GM19452 (cell line): ENCODE measurements around the gene STRIT1.
A peak's percentile ranks its signal among the peaks of the same experiment; 100 is the strongest.

ENCODE experiments used
- ATAC-seq: cut with Tn5 transposase; IDR thresholded peaks from one replicate; pipeline ENCODE4 v1.9.1; 2021; ENCODE audit not compliant: unreplicated experiment

Gene STRIT1

GRCh38 chr3:155293516-155293915 lies at the start of gene STRIT1:
STRIT1 (minus strand) TSS chr3:155293683.
- no peak for ATAC-seq

DNA sequence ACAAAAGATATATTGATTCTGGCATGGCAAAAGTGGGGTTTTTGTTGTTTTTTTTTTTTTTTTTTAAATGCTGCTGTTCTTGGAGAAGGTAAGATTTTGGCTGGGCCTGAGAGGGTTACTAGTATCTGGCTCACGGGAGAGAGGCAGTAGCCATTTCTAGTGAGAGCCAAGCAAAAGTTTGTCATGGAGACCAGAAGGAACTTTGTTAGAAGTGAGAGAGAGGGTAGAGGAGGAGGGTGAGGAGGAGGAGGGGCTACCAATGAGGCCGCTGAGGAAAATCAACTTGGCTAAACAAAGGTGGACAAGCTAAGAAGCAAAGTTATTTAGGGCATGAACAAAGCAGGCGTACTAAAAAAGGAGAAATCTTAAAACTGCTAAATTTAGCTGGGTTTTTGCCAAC lies 48.9 kb upstream of the STRIT1 start:
- ATAC-seq, result no peak

GRCh38 chr3:155339052-155339451 lies 45.6 kb upstream of the STRIT1 start:
- ATAC-seq, result no peak

- no peak for ATAC-seq
Measured at GRCh38 chr3:155335724-155336354, 42.4 kb upstream of the STRIT1 start.

DNA sequence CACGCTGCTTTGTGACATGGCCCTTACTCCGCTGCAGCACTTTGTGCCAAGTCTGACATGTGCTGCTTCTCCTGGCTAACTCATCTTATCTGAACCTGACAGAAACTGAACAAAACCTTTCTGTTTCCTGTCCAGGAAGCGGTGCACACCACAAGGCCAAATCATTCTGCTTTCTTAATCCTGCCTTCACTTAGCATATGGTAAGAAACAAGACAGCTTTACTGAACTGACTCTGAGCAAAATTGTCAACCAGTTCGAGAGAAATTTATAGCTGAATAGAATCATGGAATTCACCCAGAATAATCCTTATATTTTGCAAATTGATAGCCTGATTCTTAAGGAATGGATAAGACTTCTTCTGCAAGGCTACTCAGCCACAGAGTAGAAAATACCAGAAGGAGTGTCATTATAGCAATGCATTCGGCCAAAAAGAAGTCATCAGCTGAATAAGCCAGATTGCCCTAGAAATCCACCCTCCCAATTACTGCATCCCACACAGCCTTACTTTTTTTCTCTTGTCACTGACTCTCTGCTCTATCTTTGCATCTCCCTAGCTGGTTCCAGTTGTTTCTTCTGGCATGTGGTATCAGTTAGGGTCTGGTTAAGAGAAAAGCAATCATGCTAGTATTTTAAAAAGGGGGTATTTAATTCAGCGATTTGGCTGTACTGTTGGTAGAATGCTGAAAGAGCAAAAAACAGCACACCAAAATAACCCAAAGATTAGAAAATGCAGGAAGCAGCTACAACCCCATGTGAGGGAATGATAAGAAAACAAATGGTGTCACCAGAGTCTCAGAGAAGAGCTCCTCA lies 41.6 kb upstream of the STRIT1 start:
- ATAC-seq, result peak; percentile 89

- ATAC-seq, result no peak
Measured at GRCh38 chr3:155334215-155334913, 40.9 kb upstream of the STRIT1 start.

GRCh38 chr3:155332716-155333115 lies 39.2 kb upstream of the STRIT1 start:
- ATAC-seq, result no peak

- ATAC-seq, result no peak
Measured at GRCh38 chr3:155331078-155331477, 37.6 kb upstream of the STRIT1 start.

DNA sequence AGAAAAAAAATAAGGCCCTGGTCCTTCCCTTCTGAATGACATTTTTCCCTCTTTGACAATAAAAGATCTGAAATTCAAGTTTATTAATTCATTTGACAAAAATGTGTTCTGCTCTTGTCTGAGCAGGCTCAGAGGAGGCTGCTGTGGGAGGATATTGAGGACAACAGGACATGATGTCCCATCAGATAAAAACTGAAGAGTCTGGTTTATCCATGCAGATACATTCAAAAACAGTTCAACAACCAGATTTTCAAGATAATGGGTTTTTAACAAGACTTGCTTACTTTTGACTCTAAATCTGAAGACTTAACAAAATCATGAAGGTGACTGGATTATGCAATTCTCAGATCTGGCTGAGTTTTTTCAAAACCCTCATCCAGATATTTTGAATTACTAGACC lies 36.9 kb upstream of the STRIT1 start:
- ATAC-seq, result no peak

- ATAC-seq, result no peak
Measured at GRCh38 chr3:155329513-155330048, 36.1 kb upstream of the STRIT1 start.

DNA sequence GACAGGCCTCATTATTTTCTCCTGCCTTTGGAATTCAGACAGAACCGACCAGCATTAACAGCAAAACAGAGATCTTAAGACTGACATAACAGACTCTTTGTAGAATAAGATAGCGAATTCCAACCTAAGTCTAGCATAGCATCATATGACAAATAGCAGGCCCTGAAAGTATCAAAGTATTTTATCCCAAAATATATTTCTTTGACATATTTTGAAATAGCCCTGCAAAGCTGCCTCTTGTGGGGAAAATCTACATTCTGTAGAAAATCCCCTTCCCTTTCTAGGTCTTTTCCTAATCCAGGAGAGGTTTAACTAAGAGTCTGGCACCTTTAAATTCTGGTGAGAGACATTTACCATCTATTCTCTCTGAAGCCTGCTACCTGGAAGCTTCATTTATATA lies 34.4 kb upstream of the STRIT1 start:
- no peak for ATAC-seq

DNA sequence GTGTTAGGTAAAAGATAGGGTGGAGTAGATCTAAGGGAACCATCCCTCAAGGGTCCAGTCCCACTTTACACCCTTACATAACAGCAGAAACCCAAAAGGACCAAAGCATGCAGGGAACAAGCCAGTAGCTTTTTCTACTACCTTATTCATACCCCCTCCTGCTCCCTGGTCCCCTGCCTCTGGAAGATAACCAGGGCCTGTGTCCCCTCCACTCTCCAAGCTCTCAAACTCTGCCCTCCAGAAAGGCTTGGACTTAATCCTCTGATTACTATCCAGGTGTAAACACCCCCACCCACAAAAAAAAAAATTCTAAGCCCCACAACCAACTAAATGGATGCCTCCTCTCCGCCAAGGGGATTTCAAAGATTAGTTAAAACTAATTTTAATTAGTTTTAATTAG lies 33.9 kb upstream of the STRIT1 start:
- ATAC-seq, result no peak

GRCh38 chr3:155326901-155327300 lies 33.4 kb upstream of the STRIT1 start:
- ATAC-seq, result no peak

GRCh38 chr3:155326244-155326643 lies 32.8 kb upstream of the STRIT1 start:
- ATAC-seq, result no peak

- no peak for ATAC-seq
Measured at GRCh38 chr3:155325263-155325835, 31.9 kb upstream of the STRIT1 start.

DNA sequence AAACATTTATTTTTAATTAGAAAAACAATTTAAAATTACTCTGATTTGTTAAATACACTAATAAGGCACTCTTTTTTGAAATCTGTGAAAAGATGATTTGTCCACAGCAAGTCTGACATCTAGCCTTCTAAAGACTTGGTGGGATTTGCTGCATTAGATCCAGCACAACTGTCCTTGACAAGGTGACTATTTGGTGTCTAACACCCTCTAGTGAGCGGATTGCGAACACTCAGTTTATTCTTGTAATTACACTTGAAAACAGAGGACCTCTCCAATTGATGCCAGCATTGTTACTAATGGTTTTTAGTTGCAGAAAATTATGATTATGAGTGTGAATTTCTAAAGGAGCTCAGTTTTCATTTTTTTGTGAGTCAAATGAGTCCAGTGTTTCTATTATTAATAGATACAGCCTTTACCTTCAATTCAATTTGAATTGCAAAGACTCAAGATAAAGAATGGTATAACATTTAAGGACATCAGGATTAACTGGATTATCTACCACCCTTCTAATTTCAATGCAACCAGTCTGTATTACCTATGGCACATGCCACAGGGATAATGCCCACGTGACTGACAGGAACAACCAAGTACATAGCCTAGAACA lies 29.7 kb upstream of the STRIT1 start:
- ATAC-seq, result peak; percentile 60

- ATAC-seq, result no peak
Measured at GRCh38 chr3:155321418-155321817, 27.9 kb upstream of the STRIT1 start.

GRCh38 chr3:155320934-155321333 lies 27.5 kb upstream of the STRIT1 start:
- ATAC-seq, result no peak

DNA sequence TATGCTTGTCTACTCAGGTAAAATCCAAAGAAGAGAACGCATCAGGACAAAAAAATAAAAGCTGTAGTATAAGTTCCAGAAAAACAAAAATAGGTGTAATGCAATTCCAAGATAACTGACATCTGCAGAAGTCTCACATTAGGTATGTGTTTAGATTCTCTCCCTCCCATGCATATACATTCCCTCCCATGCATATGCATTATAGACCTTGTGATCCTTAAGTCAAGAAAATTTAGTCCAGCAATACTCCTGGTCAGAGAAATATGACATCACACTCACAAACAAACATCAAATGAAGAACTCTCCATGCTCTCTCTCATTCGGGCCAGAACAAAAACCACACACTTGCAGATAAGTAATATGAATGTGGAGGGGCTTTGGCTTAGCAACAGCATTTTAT lies 25.3 kb upstream of the STRIT1 start:
- no peak for ATAC-seq

- no peak for ATAC-seq
Measured at GRCh38 chr3:155317211-155317610, 23.7 kb upstream of the STRIT1 start.

- ATAC-seq, result no peak
Measured at GRCh38 chr3:155316426-155316825, 22.9 kb upstream of the STRIT1 start.
